WTC11 (cell line): Measurements from ENCODE around the gene PHF13. TPM values are rescaled to one million over a fixed set of nuclear protein-coding genes. Genes with fewer than 3 reads are reported as not detected.

ENCODE experiments used
- ATAC-seq: fragments of 200-7000 bp; cut with Tn5 transposase; 2 replicates; pipeline ENCODE4 v1.10.0; 2021; ENCODE audit warnings: mild to moderate bottlenecking, moderate library complexity
- CTCF ChIA-PET: fragments of 300-600 bp; sonication (Branson Sonifier 250); formaldehyde crosslinking; loops from one replicate; lab custom pipeline; 2021; ENCODE audit warnings: antibody characterized with exemption; lab: Charles Lee
- POLR2A ChIA-PET: fragments of 350-600 bp; sonication (Branson Sonifier 250); formaldehyde crosslinking; loops from one replicate; lab custom pipeline; 2021; ENCODE audit warnings: antibody characterized with exemption; lab: Charles Lee
- DNase-seq: peaks from one replicate; pipeline ENCODE4 v3.0.0; 2021; ENCODE audit warnings: low spot score
- H3K27ac Mint-ChIP-seq: 2 replicates; pipeline ENCODE4 v1.8.0; 2021; ENCODE audit warnings: mixed read lengths
- H3K27me3 Mint-ChIP-seq: 2 replicates; pipeline ENCODE4 v1.8.0; 2021; ENCODE audit warnings: low read depth, mild to moderate bottlenecking, moderate library complexity, mixed read lengths
- H3K36me3 Mint-ChIP-seq: 2 replicates; pipeline ENCODE4 v1.8.0; 2021; ENCODE audit warnings: mixed read lengths
- H3K4me1 Mint-ChIP-seq: 2 replicates; pipeline ENCODE4 v1.8.0; 2022; ENCODE audit warnings: mixed read lengths
- H3K4me3 Mint-ChIP-seq: 2 replicates; pipeline ENCODE4 v1.8.0; 2021; ENCODE audit warnings: mild to moderate bottlenecking, moderate library complexity, mixed read lengths
- H3K9me3 Mint-ChIP-seq: 2 replicates; pipeline ENCODE4 v1.8.0; 2021; ENCODE audit warnings: mixed read lengths
- AFF4 ChIP-seq: sonication (generic); formaldehyde crosslinking; IDR thresholded peaks from 2 replicates; pipeline ENCODE4 v1.8.1; 2023; ENCODE audit warnings: mild to moderate bottlenecking, missing genetic modification reagents, borderline replicate concordance
- ELF4 ChIP-seq: sonication (generic); formaldehyde crosslinking; IDR thresholded peaks from 2 replicates; pipeline ENCODE4 v1.8.1; 2022; ENCODE audit warnings: low read depth, mild to moderate bottlenecking, moderate library complexity, missing genetic modification reagents
- HMGA2 ChIP-seq: fragments of 250-450 bp; sonication (Bioruptor Pico); IDR thresholded peaks from 2 replicates; pipeline ENCODE4 v1.4.0; 2021; ENCODE audit warnings: mild to moderate bottlenecking, moderate library complexity
- MLX ChIP-seq: sonication (generic); formaldehyde crosslinking; IDR thresholded peaks from 2 replicates; pipeline ENCODE4 v1.8.1; 2023; ENCODE audit warnings: mild to moderate bottlenecking, missing genetic modification reagents, moderate library complexity
- MXD4 ChIP-seq: fragments of 250-450 bp; sonication (Bioruptor Pico); IDR thresholded peaks from 2 replicates; pipeline ENCODE4 v1.8.0; 2021; ENCODE audit warnings: mild to moderate bottlenecking, moderate library complexity, borderline replicate concordance
- NR1H2 ChIP-seq: sonication (generic); formaldehyde crosslinking; IDR thresholded peaks from 2 replicates; pipeline ENCODE4 v1.9.0; 2021; ENCODE audit warnings: mild to moderate bottlenecking, moderate library complexity, missing genetic modification reagents
- PRRX2 ChIP-seq: fragments of 250-450 bp; sonication (Bioruptor Pico); IDR thresholded peaks from 2 replicates; pipeline ENCODE4 v1.8.0; 2021; ENCODE audit warnings: mild to moderate bottlenecking
- RORB ChIP-seq: fragments of 250-450 bp; sonication (Bioruptor Pico); IDR thresholded peaks from 2 replicates; pipeline ENCODE4 v1.9.0; 2021; ENCODE audit warnings: mild to moderate bottlenecking
- SMAD3 ChIP-seq: sonication (generic); formaldehyde crosslinking; IDR thresholded peaks from 2 replicates; pipeline ENCODE4 v1.8.0; 2022; ENCODE audit warnings: missing genetic modification reagents, mild to moderate bottlenecking, borderline replicate concordance
- ZMAT4 ChIP-seq: fragments of 250-450 bp; sonication (Bioruptor Pico); IDR thresholded peaks from 2 replicates; pipeline ENCODE4 v1.9.0; 2021; ENCODE audit warnings: mild to moderate bottlenecking
- ZNF138 ChIP-seq: sonication (generic); formaldehyde crosslinking; conservative IDR thresholded peaks from 2 replicates; pipeline ENCODE4 v1.8.1; 2022; ENCODE audit warnings: mild to moderate bottlenecking, moderate library complexity, missing genetic modification reagents
- ZNF423 ChIP-seq: fragments of 250-450 bp; sonication (Bioruptor Pico); IDR thresholded peaks from 2 replicates; pipeline ENCODE4 v2.1.2; 2022; ENCODE audit warnings: mild to moderate bottlenecking, moderate library complexity
- ZNF512 ChIP-seq: sonication (generic); formaldehyde crosslinking; IDR thresholded peaks from 2 replicates; pipeline ENCODE4 v1.8.1; 2022; ENCODE audit warnings: missing genetic modification reagents, borderline replicate concordance
- ZNF671 ChIP-seq: fragments of 250-450 bp; sonication (Bioruptor Pico); IDR thresholded peaks from 2 replicates; pipeline ENCODE4 v1.8.0; 2021; ENCODE audit warnings: mild to moderate bottlenecking
- total RNA-seq: library from RNA; stranded (reverse); gene quantifications from 3 replicates; pipeline ENCODE4 v1.2.3, GENCODE V29; 2021
- TF ChIP-seq, protein P1 (sequence below): sonication (generic); formaldehyde crosslinking; IDR thresholded peaks from 2 replicates; pipeline ENCODE4 v1.8.1; 2023; ENCODE audit warnings: mild to moderate bottlenecking, missing genetic modification reagents

The PHF13 gene
- total RNA-seq, 1 experiment from 2014 or later, result 39.6 TPM

GRCh38 chr1:6574818-6575217, 38.7 kb upstream of the PHF13 start:
- no peaks in the 10 kb centered on the region for H3K36me3 Mint-ChIP-seq
- ChIA-PET POLR2A (no interaction called here), CTCF (no interaction called here)
- no peak for DNase-seq
- TF ChIP-seq ZNF512 (no peak), MLX (CRISPR knock-in tag) (no peak), ZNF423 (CRISPR knock-in tag) (no peak), ZNF671 (CRISPR knock-in tag) (no peak), ELF4 (CRISPR knock-in tag) (no peak), NR1H2 (CRISPR knock-in tag) (no peak), PRRX2 (CRISPR knock-in tag) (no peak), HMGA2 (CRISPR knock-in tag) (no peak), AFF4 (CRISPR knock-in tag) (no peak)
- peaks cover 9% of the 10 kb centered on the region for H3K4me1 Mint-ChIP-seq
- H3K27me3 Mint-ChIP-seq, result peaks cover 17% of the 10 kb centered on the region
- H3K27ac Mint-ChIP-seq, result no peak overlapping the region
- peaks cover 6% of the 10 kb centered on the region for H3K9me3 Mint-ChIP-seq
- no peak for ATAC-seq
- H3K4me3 Mint-ChIP-seq, result no peak overlapping the region

GRCh38 chr1:6577831-6578525, 35.6 kb upstream of the PHF13 start:
- CTCF ChIA-PET, result interaction anchor here (0.6 kb wide), 1 partner anchor 1352 kb away, joined by 5 read pairs; no protein-coding TSS in a partner anchor
- no peak for TF ChIP-seq ZMAT4 (CRISPR knock-in tag)
- no peak for TF ChIP-seq ZNF138
- TF ChIP-seq RORB (CRISPR knock-in tag), result no peak
- no peak for TF ChIP-seq SMAD3 (CRISPR knock-in tag)
- TF ChIP-seq, protein P1, sequence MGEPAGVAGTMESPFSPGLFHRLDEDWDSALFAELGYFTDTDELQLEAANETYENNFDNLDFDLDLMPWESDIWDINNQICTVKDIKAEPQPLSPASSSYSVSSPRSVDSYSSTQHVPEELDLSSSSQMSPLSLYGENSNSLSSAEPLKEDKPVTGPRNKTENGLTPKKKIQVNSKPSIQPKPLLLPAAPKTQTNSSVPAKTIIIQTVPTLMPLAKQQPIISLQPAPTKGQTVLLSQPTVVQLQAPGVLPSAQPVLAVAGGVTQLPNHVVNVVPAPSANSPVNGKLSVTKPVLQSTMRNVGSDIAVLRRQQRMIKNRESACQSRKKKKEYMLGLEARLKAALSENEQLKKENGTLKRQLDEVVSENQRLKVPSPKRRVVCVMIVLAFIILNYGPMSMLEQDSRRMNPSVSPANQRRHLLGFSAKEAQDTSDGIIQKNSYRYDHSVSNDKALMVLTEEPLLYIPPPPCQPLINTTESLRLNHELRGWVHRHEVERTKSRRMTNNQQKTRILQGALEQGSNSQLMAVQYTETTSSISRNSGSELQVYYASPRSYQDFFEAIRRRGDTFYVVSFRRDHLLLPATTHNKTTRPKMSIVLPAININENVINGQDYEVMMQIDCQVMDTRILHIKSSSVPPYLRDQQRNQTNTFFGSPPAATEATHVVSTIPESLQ (CRISPR knock-in tag), result no peak
- TF ChIP-seq MXD4 (CRISPR knock-in tag), result no peak
- ATAC-seq (no peak), DNase-seq (no peak)
- no peak overlapping the region for H3K27ac Mint-ChIP-seq
- H3K9me3 Mint-ChIP-seq, result no peaks in the 10 kb centered on the region
- peaks cover 14% of the 10 kb centered on the region for H3K4me1 Mint-ChIP-seq
- peaks cover 1% of the 10 kb centered on the region; the same call in 1 of the 2 replicates for H3K27me3 Mint-ChIP-seq
- POLR2A ChIA-PET, result no interaction called here
- no peak overlapping the region for H3K4me3 Mint-ChIP-seq
- peaks cover 3% of the 10 kb centered on the region; the same call in 1 of the 2 replicates for H3K36me3 Mint-ChIP-seq
